ENCODE results near the gene MFN1. TPM values are rescaled to one million over a fixed set of nuclear protein-coding genes. Genes with fewer than 3 reads are reported as not detected.

Gene MFN1
- total and polyA plus RNA-seq, 2 of the 13 experiments (the other 11 are each of a cell fraction or from before 2014, with no cell fraction given) = 25.2 to 37.5 TPM

DNA sequence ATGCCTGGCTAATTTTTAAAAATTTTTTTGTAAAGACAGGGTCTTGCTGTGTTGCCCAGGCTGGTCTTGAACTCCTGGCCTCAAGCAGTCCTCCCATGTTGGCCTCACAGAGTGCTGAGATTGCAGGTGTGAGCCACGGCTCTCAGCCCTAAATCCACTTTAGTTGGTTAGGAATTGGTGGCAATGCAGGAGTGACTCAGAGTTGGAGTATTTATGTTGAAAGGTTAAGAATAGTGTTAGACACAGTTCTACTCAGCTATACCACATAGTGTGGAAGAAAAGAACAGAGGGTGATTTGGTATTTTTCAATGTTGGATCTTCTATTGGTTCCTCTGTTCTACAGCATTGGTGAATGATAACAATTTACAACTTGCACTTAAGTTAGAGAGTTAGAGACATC is 17.1 kb upstream of the MFN1 start (continued):
- TF ChIP-seq, protein P1, sequence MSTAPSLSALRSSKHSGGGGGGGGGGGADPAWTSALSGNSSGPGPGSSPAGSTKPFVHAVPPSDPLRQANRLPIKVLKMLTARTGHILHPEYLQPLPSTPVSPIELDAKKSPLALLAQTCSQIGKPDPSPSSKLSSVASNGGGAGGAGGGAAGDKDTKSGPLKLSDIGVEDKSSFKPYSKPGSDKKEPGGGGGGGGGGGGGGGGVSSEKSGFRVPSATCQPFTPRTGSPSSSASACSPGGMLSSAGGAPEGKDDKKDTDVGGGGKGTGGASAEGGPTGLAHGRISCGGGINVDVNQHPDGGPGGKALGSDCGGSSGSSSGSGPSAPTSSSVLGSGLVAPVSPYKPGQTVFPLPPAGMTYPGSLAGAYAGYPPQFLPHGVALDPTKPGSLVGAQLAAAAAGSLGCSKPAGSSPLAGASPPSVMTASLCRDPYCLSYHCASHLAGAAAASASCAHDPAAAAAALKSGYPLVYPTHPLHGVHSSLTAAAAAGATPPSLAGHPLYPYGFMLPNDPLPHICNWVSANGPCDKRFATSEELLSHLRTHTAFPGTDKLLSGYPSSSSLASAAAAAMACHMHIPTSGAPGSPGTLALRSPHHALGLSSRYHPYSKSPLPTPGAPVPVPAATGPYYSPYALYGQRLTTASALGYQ (CRISPR knock-in tag; IDR thresholded peaks at IDR 0.05) = no peak
- no peak for TF ChIP-seq ZSCAN29 (CRISPR knock-in tag; conservative IDR thresholded peaks at IDR 0.05)

DNA sequence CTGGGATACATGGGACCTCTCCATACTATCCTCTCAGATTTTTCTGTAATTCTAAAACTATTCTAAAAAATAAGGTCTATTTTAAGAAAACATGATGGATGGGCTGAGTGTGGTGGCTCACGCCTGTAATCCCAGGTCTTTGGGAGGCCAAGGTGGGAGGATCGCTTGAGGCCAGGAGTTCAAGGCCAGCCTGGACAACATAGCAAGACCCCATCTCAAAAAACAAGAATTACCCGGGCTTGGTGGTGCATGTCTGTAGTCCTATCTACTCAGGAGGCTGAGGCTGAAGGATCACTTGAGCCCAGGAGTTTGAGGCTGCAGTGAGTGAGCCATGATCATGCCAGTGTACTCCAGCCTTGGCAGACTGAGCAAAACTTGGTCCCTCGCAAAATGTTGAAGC is 15.3 kb upstream of the MFN1 start:
- FAIRE-seq = no peak
- no peak overlapping the region for H3K4me3 ChIP-seq (replicated peaks in 1 of 3; ENCODE audit: insufficient read depth in 1 of 3, low read depth in 2 of 3, low read length in 3 of 3)
- H3K4me1 ChIP-seq (ENCODE audit: insufficient read depth, low read length) = no peaks in the 10 kb centered on the region
- CTCF ChIA-PET (ENCODE audit: low intra/inter-chr PET ratio, low total read pairs) = no interaction called here
- DNase-seq (ENCODE audit: low spot score) = no peak
- no TSS peak for BruUV-seq (replicated peaks)
- H4K20me1 ChIP-seq (ENCODE audit: insufficient read depth, low read length) = no peaks in the 10 kb centered on the region
- H3K9me3 ChIP-seq (ENCODE audit: low read length) = no peaks in the 10 kb centered on the region
- intact Hi-C loops (cut with micrococcal nuclease; ENCODE audit: unreplicated experiment) (no loop called here), in situ Hi-C loops (cut with HindIII; ENCODE audit: extremely low pct_ligation_motif_present, low pct_unique_long_range_greater_than_20kb) (no loop called here)
- POLR2A ChIA-PET = no interaction called here
- WGBS (ENCODE audit: low lambda C conversion rate) = 86% methylated on average over 2 of the region's 4 CpGs
- H3K27ac ChIP-seq (ENCODE audit: extremely low read length, insufficient read depth, low read length) = no peak overlapping the region
- TF ChIP-seq DNMT1 (CRISPR knock-in tag; IDR thresholded peaks at IDR 0.05) = no peak
- TF ChIP-seq, protein P2, sequence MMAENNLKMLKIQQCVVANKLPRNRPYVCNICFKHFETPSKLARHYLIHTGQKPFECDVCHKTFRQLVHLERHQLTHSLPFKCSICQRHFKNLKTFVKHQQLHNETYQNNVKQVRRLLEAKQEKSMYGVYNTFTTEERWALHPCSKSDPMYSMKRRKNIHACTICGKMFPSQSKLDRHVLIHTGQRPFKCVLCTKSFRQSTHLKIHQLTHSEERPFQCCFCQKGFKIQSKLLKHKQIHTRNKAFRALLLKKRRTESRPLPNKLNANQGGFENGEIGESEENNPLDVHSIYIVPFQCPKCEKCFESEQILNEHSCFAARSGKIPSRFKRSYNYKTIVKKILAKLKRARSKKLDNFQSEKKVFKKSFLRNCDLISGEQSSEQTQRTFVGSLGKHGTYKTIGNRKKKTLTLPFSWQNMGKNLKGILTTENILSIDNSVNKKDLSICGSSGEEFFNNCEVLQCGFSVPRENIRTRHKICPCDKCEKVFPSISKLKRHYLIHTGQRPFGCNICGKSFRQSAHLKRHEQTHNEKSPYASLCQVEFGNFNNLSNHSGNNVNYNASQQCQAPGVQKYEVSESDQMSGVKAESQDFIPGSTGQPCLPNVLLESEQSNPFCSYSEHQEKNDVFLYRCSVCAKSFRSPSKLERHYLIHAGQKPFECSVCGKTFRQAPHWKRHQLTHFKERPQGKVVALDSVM (CRISPR knock-in tag; IDR thresholded peaks at IDR 0.05) = peak; percentile 51; the same call in 1 of the 2 replicates
- TF ChIP-seq ZNF121 (CRISPR knock-in tag; IDR thresholded peaks at IDR 0.05) = peak; percentile 92
- no peak for TF ChIP-seq SPEN (CRISPR knock-in tag; IDR thresholded peaks at IDR 0.05; ENCODE audit: low read depth)
- H3K9ac ChIP-seq (ENCODE audit: insufficient read depth, low read depth, low read length) = no peak overlapping the region
- no peak overlapping the region for H2AFZ ChIP-seq (ENCODE audit: low read length)
- no peak for ATAC-seq
- peaks cover 11% of the 10 kb centered on the region for H3K79me2 ChIP-seq (ENCODE audit: insufficient read depth, low read length)
- no peak overlapping the region for H3K4me2 ChIP-seq (ENCODE audit: low read depth, low read length)
- H3K27me3 ChIP-seq (ENCODE audit: control insufficient read depth in 1 of 2, insufficient read depth in 2 of 2, low read length in 2 of 2) = no peaks in the 10 kb centered on the region
- peaks cover 19 to 67% of the 10 kb centered on the region in 2 experiments for H3K36me3 ChIP-seq (replicated peaks in 1 of 2; ENCODE audit: control insufficient read depth in 1 of 2, insufficient read depth in 2 of 2, low read length in 2 of 2)
